Activated CD8-positive, alpha-beta memory T cell treated with anti-CD3 and anti-CD28 coated beads, Interleukin-2, amount 50 U/mL, for 4 hours (primary cell): ENCODE data around the gene C1orf159.
"Not testable (repeated sequence)": the region's sequence is repeated elsewhere in the genome, so short reads cannot be mapped to it uniquely, and the experiment has no call there.

Experiments used
- DNase-seq: peaks from one replicate; pipeline ENCODE4 v3.0.0-alpha.2; 2020

The C1orf159 gene

DNA sequence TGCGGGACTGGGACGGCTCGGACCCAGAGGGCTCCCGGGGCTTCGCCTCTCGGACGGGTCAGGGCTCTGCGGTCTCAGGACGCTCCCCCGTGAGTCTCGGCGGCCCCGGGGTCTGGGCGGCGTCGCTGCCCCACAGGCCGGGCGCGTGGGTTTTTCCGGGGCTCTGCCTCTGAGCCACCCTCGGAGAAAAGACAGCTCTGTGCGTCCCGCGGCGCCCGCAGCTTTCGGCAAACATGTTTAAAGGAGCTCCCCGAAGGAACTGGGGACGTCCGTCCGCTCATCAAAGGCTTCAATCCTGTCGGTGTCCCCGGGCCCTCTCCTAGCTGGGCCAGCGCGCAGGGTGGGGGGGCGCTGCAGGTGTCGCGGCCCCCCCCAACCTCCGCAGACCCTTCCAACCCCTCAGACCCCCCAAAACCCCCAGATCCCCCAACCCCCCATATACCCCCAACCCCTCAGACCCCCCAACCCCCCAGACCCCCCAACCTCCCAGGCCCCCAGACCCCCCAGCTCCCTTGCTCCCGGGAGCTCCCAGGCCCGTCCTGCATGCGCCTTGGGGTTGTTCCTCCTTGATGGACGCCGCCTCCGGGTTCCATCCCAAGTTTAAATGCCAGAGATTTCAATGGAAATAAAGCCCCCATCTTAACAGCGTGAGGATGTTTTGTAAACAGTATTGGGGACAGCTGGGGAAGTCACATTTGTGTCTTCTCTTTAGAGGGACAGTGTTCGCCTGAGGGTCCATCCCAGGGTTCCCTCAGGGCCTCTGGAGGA lies 996 bp upstream of the C1orf159 start:
- peak; percentile 47 for DNase-seq

DNA sequence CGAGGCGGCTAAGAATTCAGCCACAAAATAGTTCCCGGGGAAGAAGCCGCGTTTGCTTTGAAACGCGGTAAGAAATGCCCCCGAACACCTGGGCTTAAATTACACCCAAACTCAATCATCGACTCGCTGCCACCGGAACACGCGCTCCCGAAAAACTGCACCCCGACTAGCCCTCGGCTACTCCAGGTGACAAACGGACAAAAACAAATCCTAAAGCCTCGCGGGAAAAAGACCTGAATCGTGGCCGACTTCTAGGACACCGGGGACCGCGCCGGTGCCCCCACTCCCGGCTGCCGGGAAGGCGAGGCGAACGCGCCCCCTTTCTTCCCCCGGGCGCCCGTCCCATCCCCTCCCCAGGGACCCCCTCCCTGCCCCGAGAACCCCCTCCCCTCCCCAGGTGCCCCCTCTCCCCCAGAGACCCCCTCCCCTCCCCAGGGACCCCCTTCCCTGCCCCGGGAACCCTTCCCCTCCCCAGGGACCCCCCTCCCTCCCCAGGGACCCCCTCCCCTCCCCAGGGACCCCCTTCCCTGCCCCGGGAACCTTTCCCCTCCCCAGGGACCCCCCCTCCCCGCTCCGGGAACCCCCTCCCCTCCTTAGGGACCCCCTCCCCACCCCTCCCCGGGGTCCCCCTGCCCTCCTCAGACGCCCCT lies 628 bp downstream of the C1orf159 start:
- peak; percentile 18 for DNase-seq

- peak; percentile 14 for DNase-seq
Observed at GRCh38 chr1:1114431-1114830, 1.5 kb downstream of the C1orf159 start.

DNA sequence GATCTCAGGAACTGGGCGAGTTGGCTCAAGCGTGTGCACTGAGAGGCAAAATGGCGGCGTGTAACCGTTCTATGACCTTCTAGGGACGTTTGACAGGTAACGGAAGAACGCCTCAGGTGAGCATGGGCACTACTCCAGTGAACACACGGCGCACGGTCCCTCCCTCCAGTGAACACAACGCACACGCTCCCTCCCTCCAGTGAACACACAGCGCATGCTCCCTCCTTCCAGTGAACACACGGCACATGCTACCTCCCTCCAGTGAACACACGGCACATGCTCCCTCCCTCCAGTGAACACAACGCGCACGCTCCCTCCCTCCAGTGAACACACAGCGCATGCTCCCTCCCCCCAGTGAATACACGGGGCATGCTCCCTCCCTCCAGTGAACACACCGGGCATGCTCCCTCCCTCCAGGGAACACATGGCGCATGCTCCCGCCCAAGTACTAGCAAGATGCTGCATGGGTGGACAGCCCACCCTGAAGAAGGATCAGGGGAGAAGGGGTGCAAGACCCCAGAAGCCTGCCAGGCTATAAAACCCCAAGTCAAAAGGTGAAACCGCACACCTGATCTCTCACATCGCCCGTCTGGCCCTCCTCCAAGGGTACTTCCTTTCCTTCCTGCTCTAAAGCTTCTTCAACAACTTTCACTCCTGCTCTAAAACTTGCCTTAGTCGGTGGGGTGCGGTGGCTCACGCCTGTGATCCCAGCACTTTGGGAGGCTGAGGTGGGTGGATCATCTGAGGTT lies 3.5 kb downstream of the C1orf159 start:
- peak; percentile 8 for DNase-seq

- DNase-seq: peak; percentile 13
Observed at GRCh38 chr1:1111516-1112236, 4.2 kb downstream of the C1orf159 start.

GRCh38 chr1:1110561-1110971 lies 5.3 kb downstream of the C1orf159 start:
- peak; percentile 14 for DNase-seq

GRCh38 chr1:1109743-1110142 lies 6.1 kb downstream of the C1orf159 start:
- DNase-seq: peak; percentile 11

DNA sequence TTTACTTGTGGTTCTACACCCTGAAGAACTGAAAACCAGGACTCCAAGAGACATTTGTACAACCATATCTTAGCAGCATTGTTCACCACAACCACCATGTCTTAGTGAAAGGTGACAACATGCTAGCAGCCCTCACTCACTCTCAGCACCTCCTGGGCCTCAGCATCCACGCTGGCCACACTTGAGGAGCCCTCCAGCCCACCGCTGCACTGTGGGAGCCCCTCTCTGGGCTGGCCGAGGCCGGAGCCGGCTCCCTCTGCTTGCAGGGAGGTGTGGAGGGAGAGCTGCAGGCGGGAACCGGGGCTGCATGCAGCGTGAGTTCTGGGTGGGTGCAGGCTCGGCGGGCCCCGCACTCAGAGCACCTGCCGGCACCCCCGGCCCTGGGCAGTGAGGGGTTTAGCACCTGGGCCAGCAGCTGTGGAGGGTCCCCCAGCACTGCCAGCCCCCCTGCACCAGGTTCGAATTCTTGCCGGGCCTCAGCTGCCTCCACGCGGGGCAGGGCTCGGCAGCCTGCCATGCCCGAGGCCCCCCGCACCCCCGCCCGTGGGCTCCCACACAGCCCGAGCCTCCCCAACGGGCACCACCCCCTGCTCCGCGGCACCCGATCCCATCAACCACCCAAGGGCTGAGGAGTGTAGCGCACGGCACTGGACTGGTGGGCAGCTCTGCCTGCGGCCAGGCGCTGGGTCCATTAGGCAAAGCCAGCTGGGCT lies 9.2 kb downstream of the C1orf159 start:
- peak; percentile 12 for DNase-seq

- peak; percentile 29 for DNase-seq
Observed at GRCh38 chr1:1104152-1104551, 11.7 kb downstream of the C1orf159 start.

DNA sequence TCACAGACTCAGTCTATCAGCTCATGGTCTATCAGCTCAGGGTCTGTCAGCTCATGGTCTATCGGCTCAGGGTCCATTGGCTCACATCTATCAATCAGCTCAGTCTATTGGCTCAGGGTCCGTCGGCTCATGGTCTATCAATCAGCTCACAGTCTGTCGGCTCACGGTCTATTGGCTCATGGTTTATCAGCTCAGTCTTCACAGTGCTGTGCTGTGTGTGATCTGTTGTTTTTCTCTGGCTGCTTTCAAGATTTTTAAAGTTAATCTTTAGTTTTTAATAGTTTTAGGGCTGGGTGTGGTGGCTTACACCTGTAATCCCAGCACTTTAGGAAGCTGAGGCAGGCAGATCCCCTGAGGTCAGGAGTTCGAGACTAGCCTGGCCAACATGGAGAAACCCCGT lies 14.4 kb downstream of the C1orf159 start:
- no peak for DNase-seq

DNA sequence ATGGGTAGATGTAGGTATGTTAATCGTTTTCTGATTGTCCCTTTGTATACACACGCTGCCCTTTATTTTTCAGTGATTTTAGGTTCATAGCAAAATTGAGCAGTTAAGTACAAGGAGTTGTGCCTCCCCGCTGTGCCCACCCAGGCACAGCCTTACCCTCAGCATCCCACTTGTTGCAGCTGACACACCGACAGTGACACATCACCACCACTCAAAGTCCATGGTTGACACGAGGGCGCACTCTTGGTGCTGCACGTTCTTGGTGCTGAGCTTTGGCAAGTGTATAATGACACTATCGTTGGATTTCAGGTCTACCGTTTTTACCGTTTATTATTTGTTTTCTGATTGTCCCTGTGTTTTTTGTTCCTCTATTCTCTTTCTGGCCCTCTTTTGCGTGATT lies 15.6 kb downstream of the C1orf159 start:
- peak; percentile 12 for DNase-seq

- DNase-seq: no peak
Observed at GRCh38 chr1:1099506-1100183, 16.2 kb downstream of the C1orf159 start.

DNA sequence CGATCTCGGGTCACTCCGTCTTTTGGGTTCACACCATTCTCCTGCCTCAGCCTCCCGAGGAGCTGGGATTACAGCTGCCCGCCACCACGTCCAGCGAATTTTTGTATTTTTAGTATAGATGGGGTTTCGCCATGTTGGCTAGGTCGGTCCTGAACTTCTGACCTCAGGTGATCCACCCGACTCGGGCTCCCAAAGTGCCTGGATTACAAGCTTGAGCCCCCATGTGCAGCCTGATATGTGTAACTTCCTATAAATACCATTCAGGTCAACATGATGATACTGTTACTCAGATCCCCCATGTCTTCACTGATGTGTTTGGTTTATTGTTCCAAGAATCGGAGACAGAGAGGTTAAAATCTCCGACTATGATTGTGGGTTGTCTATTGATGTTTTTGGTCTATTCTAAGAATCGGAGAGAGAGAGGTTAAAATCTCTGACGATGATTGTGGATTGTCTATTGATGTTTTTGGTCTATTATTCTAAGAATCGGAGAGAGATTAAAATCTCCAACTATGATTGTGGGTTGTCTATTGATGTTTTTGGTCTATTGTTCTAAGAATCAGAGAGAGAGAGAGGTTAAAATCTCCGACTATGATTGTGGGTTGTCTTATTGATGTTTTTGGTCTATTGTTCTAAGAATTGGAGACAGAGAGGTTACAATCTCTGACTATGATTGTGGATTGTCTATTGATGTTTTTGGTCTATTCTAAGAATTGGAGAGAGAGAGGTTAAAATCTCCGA lies 17.0 kb downstream of the C1orf159 start:
- DNase-seq: peak; percentile 15

- DNase-seq: not testable (repeated sequence)
Observed at GRCh38 chr1:1096136-1096535, 19.8 kb downstream of the C1orf159 start.

- no peak for DNase-seq
Observed at GRCh38 chr1:1094981-1095380, 20.9 kb downstream of the C1orf159 start.

DNA sequence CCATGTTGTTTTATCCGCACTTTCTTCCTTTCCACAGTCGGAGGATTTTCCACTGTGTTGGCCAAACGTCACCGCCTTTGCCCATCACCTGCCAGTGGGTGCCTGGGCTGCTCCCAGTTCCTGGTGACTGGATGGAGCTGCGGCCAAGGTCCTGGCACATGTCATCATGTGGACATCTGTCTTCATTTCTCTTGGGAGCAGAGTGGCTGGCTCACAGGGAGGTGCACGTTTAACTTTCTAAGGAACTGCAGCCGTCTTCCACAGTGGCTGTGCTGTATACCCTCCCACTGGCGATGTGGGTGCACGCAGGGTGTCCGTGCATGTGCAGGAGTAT lies 22.3 kb downstream of the C1orf159 start:
- peak; percentile 3 for DNase-seq

DNA sequence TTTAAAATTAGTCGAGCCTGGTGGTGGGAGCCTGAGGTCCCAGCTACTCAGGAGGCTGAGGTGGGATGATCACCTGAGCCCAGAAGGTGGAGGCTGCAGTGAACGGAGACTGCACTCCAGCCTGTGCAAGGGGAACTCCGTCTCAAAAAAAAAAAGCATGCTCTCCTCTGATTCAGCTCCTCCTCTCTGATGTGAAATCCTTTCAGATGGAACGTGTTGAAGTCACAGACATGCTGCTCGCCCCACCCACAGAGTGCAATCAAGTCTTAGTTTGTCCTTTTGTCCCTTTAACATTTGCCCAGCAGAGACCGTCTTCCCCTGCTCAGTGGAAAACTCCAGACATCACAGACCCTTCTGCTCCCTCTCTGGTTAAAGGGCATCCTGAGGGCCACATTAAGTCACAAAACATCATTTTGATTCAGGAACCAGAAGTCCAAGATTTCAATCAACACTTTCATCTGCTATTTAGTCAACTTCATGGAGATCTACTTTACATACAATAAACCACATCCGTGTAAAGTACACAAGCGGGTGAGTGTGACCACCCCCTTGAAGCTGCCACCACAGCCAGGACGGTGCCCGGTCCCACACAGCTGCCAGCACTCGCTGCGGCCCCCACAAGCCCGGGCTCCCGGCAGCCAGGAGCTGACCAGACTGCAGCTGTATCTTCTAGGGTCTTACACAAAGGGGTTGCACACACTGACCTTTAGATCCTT lies 22.8 kb downstream of the C1orf159 start:
- DNase-seq: peak; percentile 12

DNA sequence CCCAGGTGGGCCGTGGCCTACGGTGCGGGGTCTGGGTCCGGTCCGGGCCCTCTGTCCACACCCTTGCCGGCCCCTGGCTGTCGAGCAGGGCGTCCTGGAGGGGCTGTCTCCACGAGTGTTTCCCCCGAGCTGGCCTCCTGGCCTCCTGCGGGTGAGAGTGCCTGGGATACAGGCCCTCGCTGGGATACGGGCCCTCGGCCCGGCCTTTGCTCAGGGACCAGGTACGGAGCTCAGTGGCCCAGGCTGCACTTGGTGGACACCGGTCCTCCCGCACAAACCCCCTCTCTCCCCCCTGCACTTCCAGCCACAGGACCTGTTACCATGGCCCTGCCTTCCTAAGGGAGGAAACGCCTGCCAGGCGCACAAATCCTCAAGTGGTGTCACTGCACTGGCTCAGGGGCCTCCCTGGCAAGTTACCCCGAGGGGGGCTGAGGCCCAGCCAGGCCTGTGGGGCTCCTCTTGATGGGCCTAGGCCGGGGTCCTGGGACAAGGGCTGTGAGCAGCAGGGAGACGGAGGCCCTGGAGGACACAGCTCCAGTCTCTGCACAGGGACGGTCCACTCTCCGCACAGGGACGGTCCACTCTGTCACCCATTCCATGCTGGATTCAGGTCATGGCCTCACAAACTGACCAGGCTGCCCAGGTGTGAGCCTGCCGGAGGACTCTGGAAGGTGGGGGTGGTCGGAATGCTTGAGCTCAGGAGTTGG lies 23.6 kb downstream of the C1orf159 start:
- DNase-seq: peak; percentile 13

GRCh38 chr1:1091344-1092148 lies 24.3 kb downstream of the C1orf159 start:
- peak; percentile 15 for DNase-seq
